Activated CD8-positive, alpha-beta memory T cell treated with anti-CD3 and anti-CD28 coated beads, Interleukin-2, amount 10 ng/mL, durations not matched to agents 7 days and 5 days (primary cell): ENCODE measurements around the gene ZNF362. TPM values are rescaled to one million over a fixed set of nuclear protein-coding genes. Genes with fewer than 3 reads are reported as not detected.

Source experiments
- ATAC-seq: fragments of 150-1000 bp; cut with Tn5 transposase; one replicate; pipeline ENCODE4 v1.10.0; 2021; ENCODE audit warnings: moderate library complexity
- CTCF ChIA-PET: fragments of 350-600 bp; sonication (Branson Sonifier 250); formaldehyde crosslinking; loops from one replicate; lab custom pipeline; 2021; ENCODE audit warnings: antibody characterized with exemption; lab: Charles Lee
- DNase-seq: peaks from one replicate; pipeline ENCODE4 v3.0.0-alpha.2; 2020
- H3K27ac Mint-ChIP-seq: one replicate; pipeline ENCODE4 v1.8.0; 2021; ENCODE audit warnings: mild to moderate bottlenecking, mixed read lengths
- H3K27me3 Mint-ChIP-seq: one replicate; pipeline ENCODE4 v1.8.0; 2021; ENCODE audit warnings: mixed read lengths
- H3K36me3 Mint-ChIP-seq: one replicate; pipeline ENCODE4 v1.8.0; 2021; ENCODE audit warnings: mild to moderate bottlenecking, mixed read lengths
- H3K4me1 Mint-ChIP-seq: one replicate; pipeline ENCODE4 v1.8.0; 2021; ENCODE audit warnings: mixed read lengths
- H3K4me3 Mint-ChIP-seq: one replicate; pipeline ENCODE4 v1.8.0; 2021; ENCODE audit warnings: mild to moderate bottlenecking, moderate library complexity, mixed read lengths
- H3K9me3 Mint-ChIP-seq: one replicate; pipeline ENCODE4 v1.8.0; 2022; ENCODE audit warnings: low read depth, mixed read lengths
- total RNA-seq, 2 experiments: library from RNA; stranded (reverse); gene quantifications; one replicate each; pipeline ENCODE4 v1.2.3, GENCODE V29; 2021

The ZNF362 gene
- total RNA-seq, 2 experiments from 2014 or later = 13.7 to 16.5 TPM

GRCh38 chr1:33273961-33274371, 17.7 kb downstream of the ZNF362 start:
- H3K9me3 Mint-ChIP-seq = no peaks in the 10 kb centered on the region
- peaks cover 14% of the 10 kb centered on the region for H3K4me1 Mint-ChIP-seq
- H3K36me3 Mint-ChIP-seq = no peaks in the 10 kb centered on the region
- DNase-seq (no peak), ATAC-seq (no peak)
- CTCF ChIA-PET = interaction anchor here (1.5 to 4.9 kb wide), 2 partner anchors 22 to 108 kb away, joined by 4 to 19 read pairs; no protein-coding TSS in a partner anchor
- no peak overlapping the region for H3K4me3 Mint-ChIP-seq
- no peak overlapping the region for H3K27ac Mint-ChIP-seq
- no peaks in the 10 kb centered on the region for H3K27me3 Mint-ChIP-seq

- CTCF ChIA-PET = interaction anchor here (4.9 kb wide), 1 partner anchor 22 kb away, joined by 19 read pairs; no protein-coding TSS in a partner anchor
- peaks cover 14% of the 10 kb centered on the region for H3K4me1 Mint-ChIP-seq
- ATAC-seq = no peak
- peaks cover under 1% of the 10 kb centered on the region for H3K36me3 Mint-ChIP-seq
- DNase-seq = no peak
- no peaks in the 10 kb centered on the region for H3K9me3 Mint-ChIP-seq
- H3K27me3 Mint-ChIP-seq = no peaks in the 10 kb centered on the region
- no peak overlapping the region for H3K4me3 Mint-ChIP-seq
- no peak overlapping the region for H3K27ac Mint-ChIP-seq
These were observed 18.2 kb downstream of the ZNF362 start for GRCh38 chr1:33274446-33274845.

GRCh38 chr1:33275195-33275594, 18.9 kb downstream of the ZNF362 start:
- ATAC-seq = no peak
- Mint-ChIP-seq H3K4me1 (peaks cover 14% of the 10 kb centered on the region), H3K36me3 (peaks cover 3% of the 10 kb centered on the region), H3K27me3 (no peaks in the 10 kb centered on the region), H3K4me3 (no peak overlapping the region), H3K9me3 (no peaks in the 10 kb centered on the region), H3K27ac (no peak overlapping the region)
- no peak for DNase-seq
- CTCF ChIA-PET = interaction anchor here (4.9 kb wide), 1 partner anchor 21 kb away, joined by 19 read pairs; no protein-coding TSS in a partner anchor

- ATAC-seq = no peak
- CTCF ChIA-PET = interaction anchor here (4.9 kb wide), 1 partner anchor 20 kb away, joined by 19 read pairs; no protein-coding TSS in a partner anchor
These were observed 19.6 kb downstream of the ZNF362 start for GRCh38 chr1:33275706-33276572.

GRCh38 chr1:33276573-33277298, 20.4 kb downstream of the ZNF362 start:
- CTCF ChIA-PET = interaction anchor here (1.4 kb wide), 1 partner anchor 17 kb away, joined by 3 read pairs; no protein-coding TSS in a partner anchor
- Mint-ChIP-seq H3K4me1 (peaks cover 14% of the 10 kb centered on the region), H3K27ac (no peak overlapping the region), H3K27me3 (no peaks in the 10 kb centered on the region), H3K4me3 (no peak overlapping the region), H3K36me3 (peaks cover 10% of the 10 kb centered on the region), H3K9me3 (no peaks in the 10 kb centered on the region)
- DNase-seq = no peak
- ATAC-seq = no peak

More at GRCh38 chr1:33275706-33276572, 19.6 kb downstream of the ZNF362 start:
- Mint-ChIP-seq H3K9me3 (no peaks in the 10 kb centered on the region), H3K36me3 (peaks cover 5% of the 10 kb centered on the region), H3K4me1 (peaks cover 14% of the 10 kb centered on the region), H3K4me3 (no peak overlapping the region), H3K27me3 (no peaks in the 10 kb centered on the region), H3K27ac (no peak overlapping the region)
- no peak for DNase-seq

GRCh38 chr1:33277488-33278084, 21.3 kb downstream of the ZNF362 start:
- Mint-ChIP-seq H3K4me3 (no peak overlapping the region), H3K36me3 (peaks cover 14% of the 10 kb centered on the region), H3K4me1 (peaks cover 11% of the 10 kb centered on the region), H3K27me3 (no peaks in the 10 kb centered on the region), H3K9me3 (no peaks in the 10 kb centered on the region), H3K27ac (no peak overlapping the region)
- CTCF ChIA-PET = interaction anchor here (1.4 to 2.2 kb wide), 2 partner anchors 17 to 18 kb away, joined by 3 to 12 read pairs; no protein-coding TSS in a partner anchor
- ATAC-seq (no peak), DNase-seq (no peak)

GRCh38 chr1:33280091-33280661, 23.9 kb downstream of the ZNF362 start:
- Mint-ChIP-seq H3K36me3 (peaks cover 14% of the 10 kb centered on the region), H3K27me3 (no peaks in the 10 kb centered on the region), H3K4me3 (no peak overlapping the region), H3K27ac (no peak overlapping the region), H3K4me1 (no peaks in the 10 kb centered on the region), H3K9me3 (no peaks in the 10 kb centered on the region)
- CTCF ChIA-PET = no interaction called here
- ATAC-seq (no peak), DNase-seq (no peak)

GRCh38 chr1:33281554-33282303, 25.4 kb downstream of the ZNF362 start:
- no peaks in the 10 kb centered on the region for H3K4me1 Mint-ChIP-seq
- H3K36me3 Mint-ChIP-seq = peaks cover 16% of the 10 kb centered on the region
- CTCF ChIA-PET = interaction anchor here (1.5 kb wide), 1 partner anchor 14 kb away, joined by 9 read pairs; no protein-coding TSS in a partner anchor
- ATAC-seq (no peak), DNase-seq (no peak)
- no peaks in the 10 kb centered on the region for H3K27me3 Mint-ChIP-seq
- no peak overlapping the region for H3K4me3 Mint-ChIP-seq
- H3K9me3 Mint-ChIP-seq = no peaks in the 10 kb centered on the region
- H3K27ac Mint-ChIP-seq = no peak overlapping the region

GRCh38 chr1:33282791-33283190, 26.5 kb downstream of the ZNF362 start:
- Mint-ChIP-seq H3K4me1 (no peaks in the 10 kb centered on the region), H3K9me3 (no peaks in the 10 kb centered on the region), H3K27ac (no peak overlapping the region), H3K27me3 (no peaks in the 10 kb centered on the region), H3K4me3 (no peak overlapping the region), H3K36me3 (peaks cover 16% of the 10 kb centered on the region)
- CTCF ChIA-PET = interaction anchor here (1.5 to 2.3 kb wide), 2 partner anchors 13 kb away, joined by 9 to 11 read pairs; no protein-coding TSS in a partner anchor
- ATAC-seq (no peak), DNase-seq (no peak)

- DNase-seq (no peak), ATAC-seq (no peak)
- CTCF ChIA-PET = interaction anchor here (2.3 kb wide), 1 partner anchor 12 kb away, joined by 11 read pairs; no protein-coding TSS in a partner anchor
- H3K4me1 Mint-ChIP-seq = no peaks in the 10 kb centered on the region
- H3K27ac Mint-ChIP-seq = no peak overlapping the region
- no peaks in the 10 kb centered on the region for H3K27me3 Mint-ChIP-seq
- H3K4me3 Mint-ChIP-seq = no peak overlapping the region
- H3K9me3 Mint-ChIP-seq = no peaks in the 10 kb centered on the region
- H3K36me3 Mint-ChIP-seq = peaks cover 16% of the 10 kb centered on the region
These were observed 27.8 kb downstream of the ZNF362 start for GRCh38 chr1:33284049-33284448.

- Mint-ChIP-seq H3K9me3 (no peaks in the 10 kb centered on the region), H3K27me3 (no peaks in the 10 kb centered on the region), H3K4me3 (no peak overlapping the region), H3K4me1 (no peaks in the 10 kb centered on the region), H3K27ac (no peak overlapping the region), H3K36me3 (peaks cover 15% of the 10 kb centered on the region)
- CTCF ChIA-PET = interaction anchor here (0.9 to 1.0 kb wide), 2 partner anchors 9 to 182 kb away, joined by 3 to 4 read pairs; no protein-coding TSS in a partner anchor
- no peak for ATAC-seq
- DNase-seq = no peak
These were observed 30.3 kb downstream of the ZNF362 start for GRCh38 chr1:33286451-33287185.
